ENCODE results near the gene BIRC7.

GRCh38 chr20:63204362-63204761 is 31.3 kb upstream of the BIRC7 start:
- TF ChIP-seq CTCF (conservative IDR thresholded peaks at IDR 0.05) = no peak
- no peak for TF ChIP-seq ZFX (IDR thresholded peaks at IDR 0.05)
